ENCODE measurements around the gene RBM48. TPM values are rescaled to one million over a fixed set of nuclear protein-coding genes. Genes with fewer than 3 reads are reported as not detected.

The RBM48 gene
- total RNA-seq, 1 donor from 2014 or later: 13.6 TPM

DNA sequence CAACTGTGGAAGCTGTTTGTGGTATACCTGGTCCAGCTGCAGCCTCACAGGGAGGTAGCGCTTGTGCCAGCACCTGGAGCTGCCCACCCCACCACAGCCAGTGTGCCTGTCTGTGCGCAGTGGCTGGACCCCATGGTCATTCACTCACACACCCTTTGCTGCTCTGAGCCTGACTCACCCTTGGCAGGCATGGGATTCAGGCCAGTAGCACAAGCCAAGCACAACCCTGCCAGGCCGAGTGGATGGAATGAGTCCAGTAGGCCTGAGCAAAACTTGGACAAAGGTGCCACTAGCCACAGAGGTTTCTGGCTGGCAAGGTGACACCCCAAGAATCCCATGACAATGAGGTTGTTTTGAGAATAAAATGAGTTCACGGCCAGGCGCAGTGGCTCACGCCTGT is 19.0 kb downstream of the RBM48 start:
- Mint-ChIP-seq H3K4me3 (no peak overlapping the region), H3K4me1 (no peaks in the 10 kb centered on the region), H3K36me3 (ENCODE audit: low read depth) (no peaks in the 10 kb centered on the region), H3K9me3 (peaks cover 3% of the 10 kb centered on the region), H3K27me3 (ENCODE audit: low read depth) (peaks cover 3% of the 10 kb centered on the region), H3K27ac (ENCODE audit: unreplicated experiment) (no peak overlapping the region)
- DNase-seq (ENCODE audit: low read depth, low spot score): no peak
- TF ChIP-seq, protein P1, sequence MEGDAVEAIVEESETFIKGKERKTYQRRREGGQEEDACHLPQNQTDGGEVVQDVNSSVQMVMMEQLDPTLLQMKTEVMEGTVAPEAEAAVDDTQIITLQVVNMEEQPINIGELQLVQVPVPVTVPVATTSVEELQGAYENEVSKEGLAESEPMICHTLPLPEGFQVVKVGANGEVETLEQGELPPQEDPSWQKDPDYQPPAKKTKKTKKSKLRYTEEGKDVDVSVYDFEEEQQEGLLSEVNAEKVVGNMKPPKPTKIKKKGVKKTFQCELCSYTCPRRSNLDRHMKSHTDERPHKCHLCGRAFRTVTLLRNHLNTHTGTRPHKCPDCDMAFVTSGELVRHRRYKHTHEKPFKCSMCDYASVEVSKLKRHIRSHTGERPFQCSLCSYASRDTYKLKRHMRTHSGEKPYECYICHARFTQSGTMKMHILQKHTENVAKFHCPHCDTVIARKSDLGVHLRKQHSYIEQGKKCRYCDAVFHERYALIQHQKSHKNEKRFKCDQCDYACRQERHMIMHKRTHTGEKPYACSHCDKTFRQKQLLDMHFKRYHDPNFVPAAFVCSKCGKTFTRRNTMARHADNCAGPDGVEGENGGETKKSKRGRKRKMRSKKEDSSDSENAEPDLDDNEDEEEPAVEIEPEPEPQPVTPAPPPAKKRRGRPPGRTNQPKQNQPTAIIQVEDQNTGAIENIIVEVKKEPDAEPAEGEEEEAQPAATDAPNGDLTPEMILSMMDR (conservative IDR thresholded peaks at IDR 0.05): no peak

DNA sequence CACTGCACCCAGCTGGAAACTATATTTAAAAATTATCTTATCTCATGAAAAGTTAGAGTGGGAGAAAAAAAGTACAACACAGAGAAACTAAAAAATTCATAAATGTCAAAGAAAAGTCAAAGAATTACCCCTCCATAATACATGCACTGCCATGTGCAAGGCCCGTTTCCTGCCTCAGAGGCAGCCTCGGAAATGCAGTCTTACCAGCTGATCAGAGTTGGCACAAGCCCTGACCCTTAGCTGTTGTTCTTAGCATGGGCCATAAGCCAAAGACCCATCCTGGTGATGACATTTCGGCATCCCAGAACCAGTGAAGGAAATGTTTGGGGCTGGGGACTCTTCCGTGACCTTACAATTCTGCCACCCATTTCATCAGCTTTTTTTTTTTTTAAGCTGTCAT is 21.6 kb downstream of the RBM48 start:
- Mint-ChIP-seq H3K36me3 (ENCODE audit: low read depth) (no peaks in the 10 kb centered on the region), H3K27me3 (ENCODE audit: low read depth) (peaks cover 3% of the 10 kb centered on the region), H3K4me3 (no peak overlapping the region), H3K27ac (ENCODE audit: unreplicated experiment) (no peak overlapping the region), H3K4me1 (no peaks in the 10 kb centered on the region), H3K9me3 (no peaks in the 10 kb centered on the region)
- TF ChIP-seq, protein P1 (conservative IDR thresholded peaks at IDR 0.05): no peak
- no peak for DNase-seq (ENCODE audit: low read depth, low spot score)

DNA sequence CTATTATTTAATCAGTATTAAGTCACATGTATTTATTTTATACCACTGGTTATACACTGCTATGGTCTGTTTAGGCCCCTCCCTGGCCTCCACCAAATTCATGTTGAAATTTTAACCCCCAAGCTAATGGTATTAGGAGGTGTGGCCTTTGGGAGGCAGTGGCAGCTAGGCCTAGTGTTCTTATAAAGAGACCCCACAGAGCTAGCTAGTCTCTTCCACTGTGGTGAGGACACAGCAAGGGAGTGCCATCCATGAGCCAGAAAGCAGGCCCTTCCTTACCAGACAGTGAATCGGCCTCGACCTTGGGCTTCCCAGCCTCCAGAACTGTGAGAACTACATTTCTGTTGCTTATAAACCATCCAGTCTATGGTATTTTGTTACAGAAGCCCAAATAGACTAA is 28.7 kb downstream of the RBM48 start:
- Mint-ChIP-seq H3K27ac (ENCODE audit: unreplicated experiment) (peak overlapping the region; percentile 2), H3K9me3 (no peaks in the 10 kb centered on the region), H3K36me3 (ENCODE audit: low read depth) (no peaks in the 10 kb centered on the region), H3K27me3 (ENCODE audit: low read depth) (no peaks in the 10 kb centered on the region), H3K4me3 (no peak overlapping the region), H3K4me1 (no peaks in the 10 kb centered on the region)
- DNase-seq (ENCODE audit: low read depth, low spot score): no peak
- TF ChIP-seq, protein P1 (conservative IDR thresholded peaks at IDR 0.05): no peak

DNA sequence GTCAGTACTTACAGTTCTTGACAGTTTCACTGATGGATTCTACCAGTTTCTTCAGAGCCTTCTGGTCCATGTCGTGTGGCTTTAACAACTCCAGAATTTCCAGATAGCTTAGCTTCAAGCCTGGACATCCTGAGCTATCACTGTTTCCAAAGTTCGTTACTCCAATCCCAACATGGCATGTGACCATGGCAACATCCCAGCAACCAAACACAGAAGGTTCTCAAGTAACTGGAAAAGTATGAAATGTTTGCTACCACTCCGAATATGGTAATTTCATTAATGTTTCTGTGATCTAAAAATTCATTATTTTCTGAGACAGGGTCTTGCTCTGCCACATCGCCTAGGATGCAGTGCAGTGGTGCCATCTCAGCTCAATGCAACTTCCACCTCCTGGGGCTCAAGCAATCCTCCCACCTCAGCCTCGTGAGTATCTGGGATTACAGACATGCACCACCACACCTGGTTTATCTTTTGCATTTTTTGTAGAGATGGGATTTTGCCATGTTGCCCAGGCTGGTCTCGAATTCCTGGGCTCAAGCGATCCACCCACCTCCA is 29.3 kb downstream of the RBM48 start:
- no peaks in the 10 kb centered on the region for H3K4me1 Mint-ChIP-seq
- no peak for DNase-seq (ENCODE audit: low read depth, low spot score)
- peak overlapping the region; percentile 2 for H3K27ac Mint-ChIP-seq (ENCODE audit: unreplicated experiment)
- no peaks in the 10 kb centered on the region for H3K36me3 Mint-ChIP-seq (ENCODE audit: low read depth)
- TF ChIP-seq, protein P1 (conservative IDR thresholded peaks at IDR 0.05): no peak
- H3K9me3 Mint-ChIP-seq: no peaks in the 10 kb centered on the region
- no peak overlapping the region for H3K4me3 Mint-ChIP-seq
- no peaks in the 10 kb centered on the region for H3K27me3 Mint-ChIP-seq (ENCODE audit: low read depth)

DNA sequence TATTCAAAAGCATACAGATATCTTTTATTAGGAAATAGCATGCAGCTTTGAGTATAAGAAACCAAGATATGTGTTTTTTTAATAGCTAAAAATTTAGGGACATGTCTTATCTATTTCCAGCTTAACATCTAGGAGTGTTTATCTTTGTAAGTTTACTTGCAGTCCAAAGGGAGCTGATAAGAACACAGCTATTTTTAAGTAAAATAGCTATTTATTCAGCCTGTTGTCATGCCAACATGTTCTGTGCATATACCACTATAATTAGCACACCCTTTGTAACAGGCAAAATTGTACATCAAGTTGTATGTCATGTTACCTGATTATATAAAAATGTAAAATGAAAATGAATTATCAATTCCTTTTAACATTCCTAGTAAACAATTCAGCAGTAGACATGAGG is 32.0 kb downstream of the RBM48 start:
- Mint-ChIP-seq H3K9me3 (no peaks in the 10 kb centered on the region), H3K27ac (ENCODE audit: unreplicated experiment) (no peak overlapping the region), H3K4me3 (no peak overlapping the region), H3K36me3 (ENCODE audit: low read depth) (no peaks in the 10 kb centered on the region), H3K4me1 (no peaks in the 10 kb centered on the region), H3K27me3 (ENCODE audit: low read depth) (no peaks in the 10 kb centered on the region)
- TF ChIP-seq, protein P1 (conservative IDR thresholded peaks at IDR 0.05): no peak
- no peak for DNase-seq (ENCODE audit: low read depth, low spot score)

Measured in neural crest cell (in vitro differentiated cells).